ENCODE measurements around the gene GSTM5. TPM values are rescaled to one million over a fixed set of nuclear protein-coding genes. Genes with fewer than 3 reads are reported as not detected.

GSTM5 gene
- total RNA-seq, 1 experiment from 2014 or later = not detected

GRCh38 chr1:109750920-109751319 lies 38.9 kb downstream of the GSTM5 start:
- no peaks in the 10 kb centered on the region for H3K4me1 Mint-ChIP-seq
- TF ChIP-seq, protein P1, sequence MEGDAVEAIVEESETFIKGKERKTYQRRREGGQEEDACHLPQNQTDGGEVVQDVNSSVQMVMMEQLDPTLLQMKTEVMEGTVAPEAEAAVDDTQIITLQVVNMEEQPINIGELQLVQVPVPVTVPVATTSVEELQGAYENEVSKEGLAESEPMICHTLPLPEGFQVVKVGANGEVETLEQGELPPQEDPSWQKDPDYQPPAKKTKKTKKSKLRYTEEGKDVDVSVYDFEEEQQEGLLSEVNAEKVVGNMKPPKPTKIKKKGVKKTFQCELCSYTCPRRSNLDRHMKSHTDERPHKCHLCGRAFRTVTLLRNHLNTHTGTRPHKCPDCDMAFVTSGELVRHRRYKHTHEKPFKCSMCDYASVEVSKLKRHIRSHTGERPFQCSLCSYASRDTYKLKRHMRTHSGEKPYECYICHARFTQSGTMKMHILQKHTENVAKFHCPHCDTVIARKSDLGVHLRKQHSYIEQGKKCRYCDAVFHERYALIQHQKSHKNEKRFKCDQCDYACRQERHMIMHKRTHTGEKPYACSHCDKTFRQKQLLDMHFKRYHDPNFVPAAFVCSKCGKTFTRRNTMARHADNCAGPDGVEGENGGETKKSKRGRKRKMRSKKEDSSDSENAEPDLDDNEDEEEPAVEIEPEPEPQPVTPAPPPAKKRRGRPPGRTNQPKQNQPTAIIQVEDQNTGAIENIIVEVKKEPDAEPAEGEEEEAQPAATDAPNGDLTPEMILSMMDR (conservative IDR thresholded peaks at IDR 0.05) = no peak
- peaks cover 18 to 26% of the 10 kb centered on the region in 2 experiments for H3K9me3 Mint-ChIP-seq
- H2BK20ac ChIP-seq (ENCODE audit: low read depth, low read length, poor library complexity, severe bottlenecking) = no peak overlapping the region
- H3K56ac ChIP-seq (ENCODE audit: insufficient read length, low read depth, low read length) = no peak overlapping the region
- no peak for DNase-seq
- no peak overlapping the region for H2BK15ac ChIP-seq (ENCODE audit: low read depth, low read length)
- H4K91ac ChIP-seq (ENCODE audit: insufficient read length, low read depth, low read length) = no peak overlapping the region
- no peaks in the 10 kb centered on the region for H4K20me1 ChIP-seq (ENCODE audit: control insufficient read depth, insufficient read depth, insufficient read length)
- no peaks in the 10 kb centered on the region for H3K79me2 ChIP-seq (ENCODE audit: insufficient read depth, low read length)
- no peak overlapping the region for H2BK120ac ChIP-seq (ENCODE audit: low read depth, low read length, poor library complexity, severe bottlenecking)
- H3K27ac ChIP-seq (ENCODE audit: insufficient read length, low read depth, low read length) = no peak overlapping the region
- no peak overlapping the region for H3K23ac ChIP-seq (ENCODE audit: insufficient read length, low read depth, low read length)
- no peaks in the 10 kb centered on the region for H3K9me3 ChIP-seq (ENCODE audit: control insufficient read depth, low read depth, low read length)
- no peak overlapping the region for H3K14ac ChIP-seq (ENCODE audit: insufficient read depth, low read length)
- no peak overlapping the region for H4K8ac ChIP-seq (replicated peaks; ENCODE audit: insufficient read length, low read depth, low read length)
- H2AK5ac ChIP-seq (ENCODE audit: insufficient read length, low read length) = no peak overlapping the region
- no peak overlapping the region for H3K4ac ChIP-seq (ENCODE audit: low read depth, low read length)
- H3K4me1 ChIP-seq (ENCODE audit: insufficient read depth, low read length) = no peaks in the 10 kb centered on the region
- no peaks in the 10 kb centered on the region for H3K79me1 ChIP-seq (ENCODE audit: insufficient read depth, low read depth, low read length, poor library complexity, severe bottlenecking)
- H3K23me2 ChIP-seq (ENCODE audit: insufficient read length, low read depth, low read length, poor library complexity, severe bottlenecking) = no peaks in the 10 kb centered on the region
- no peaks in the 10 kb centered on the region for H3K27me3 ChIP-seq (ENCODE audit: insufficient read depth, low read length)
- peaks cover 3 to 6% (median 4%) of the 10 kb centered on the region in 3 experiments; a peak in 5 of 7 replicates for H3K36me3 Mint-ChIP-seq (ENCODE audit: insufficient read depth in 1 of 3, low read depth in 3 of 3)
- H3K27me3 Mint-ChIP-seq (ENCODE audit: low read depth) = peaks cover 40% of the 10 kb centered on the region
- no peak overlapping the region for H3K4me2 ChIP-seq (ENCODE audit: insufficient read depth, insufficient read length, low read length)
- H3K27ac Mint-ChIP-seq = no peak overlapping the region
- no peak overlapping the region for H4K5ac ChIP-seq (ENCODE audit: insufficient read length, low read depth, low read length)
- no peak overlapping the region for H2BK12ac ChIP-seq (ENCODE audit: insufficient read length, low read depth, low read length)
- WGBS (ENCODE audit: extremely low coverage, insufficient read length, low lambda C conversion rate) = no CpG with 5 or more reads among the region's 6 CpGs
- no peak overlapping the region for H2BK5ac ChIP-seq (ENCODE audit: insufficient read length, low read length)
- no peak overlapping the region for H3T11ph ChIP-seq (ENCODE audit: low read length)
- no peak overlapping the region for H3K4me3 Mint-ChIP-seq
- no peak overlapping the region for H3K18ac ChIP-seq (ENCODE audit: insufficient read length, low read depth, low read length)
- H3K9ac ChIP-seq (ENCODE audit: extremely low read depth, insufficient read length, low read length) = no peak overlapping the region
- no peak overlapping the region for H2AFZ ChIP-seq (ENCODE audit: low read length)

All from H9 (cell line).